NCI-H69 (cell line): Measurements from ENCODE around the gene D2HGDH.
A peak's percentile ranks its signal among the peaks of the same experiment; 100 is the strongest.
"Not testable (repeated sequence)": the region's sequence is repeated elsewhere in the genome, so short reads cannot be mapped to it uniquely, and the experiment has no call there.

Source experiments
- DNase-seq: peaks from one replicate; lab custom pipeline; 2025; lab: John Stamatoyannopoulos, UW

Gene D2HGDH

DNA sequence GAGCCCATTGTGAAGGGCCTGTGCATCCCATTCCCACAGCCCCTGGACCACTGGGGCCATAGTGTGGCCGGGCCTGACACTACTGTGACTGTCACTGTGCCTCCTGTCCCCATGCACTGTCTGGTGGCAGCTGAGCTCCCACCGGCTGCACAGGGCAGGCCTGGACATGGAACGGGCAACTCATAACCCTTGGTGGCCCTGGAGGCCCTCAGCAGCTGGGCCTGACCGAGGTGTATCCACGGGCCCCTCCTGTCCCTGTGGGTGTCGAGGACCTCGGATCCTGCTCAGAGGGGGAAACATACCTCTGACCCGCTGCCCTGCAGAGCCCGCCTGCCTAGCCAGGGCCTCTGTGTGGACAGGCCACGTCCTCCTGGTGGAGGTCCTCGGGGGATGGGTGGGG lies 34.4 kb downstream of the D2HGDH start:
- DNase-seq = no peak

DNA sequence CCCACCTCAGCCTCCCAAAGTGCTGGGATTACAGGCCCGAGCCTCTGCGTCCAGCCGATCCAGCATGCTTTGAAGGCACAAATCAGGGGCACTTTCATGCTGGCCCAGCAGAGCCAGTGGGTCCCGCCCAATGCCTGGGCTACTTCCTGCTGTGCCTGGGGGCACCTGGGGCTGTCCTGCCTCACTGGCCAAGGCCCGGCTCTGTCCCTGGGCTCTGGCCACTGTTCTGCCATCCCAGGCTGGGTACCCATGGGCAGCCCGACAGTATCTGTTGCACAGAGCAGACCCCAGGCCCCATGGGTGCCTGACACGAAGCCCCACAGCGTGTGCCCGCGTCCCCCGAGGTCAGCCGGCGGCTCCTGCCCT lies 35.4 kb downstream of the D2HGDH start:
- no peak for DNase-seq

DNA sequence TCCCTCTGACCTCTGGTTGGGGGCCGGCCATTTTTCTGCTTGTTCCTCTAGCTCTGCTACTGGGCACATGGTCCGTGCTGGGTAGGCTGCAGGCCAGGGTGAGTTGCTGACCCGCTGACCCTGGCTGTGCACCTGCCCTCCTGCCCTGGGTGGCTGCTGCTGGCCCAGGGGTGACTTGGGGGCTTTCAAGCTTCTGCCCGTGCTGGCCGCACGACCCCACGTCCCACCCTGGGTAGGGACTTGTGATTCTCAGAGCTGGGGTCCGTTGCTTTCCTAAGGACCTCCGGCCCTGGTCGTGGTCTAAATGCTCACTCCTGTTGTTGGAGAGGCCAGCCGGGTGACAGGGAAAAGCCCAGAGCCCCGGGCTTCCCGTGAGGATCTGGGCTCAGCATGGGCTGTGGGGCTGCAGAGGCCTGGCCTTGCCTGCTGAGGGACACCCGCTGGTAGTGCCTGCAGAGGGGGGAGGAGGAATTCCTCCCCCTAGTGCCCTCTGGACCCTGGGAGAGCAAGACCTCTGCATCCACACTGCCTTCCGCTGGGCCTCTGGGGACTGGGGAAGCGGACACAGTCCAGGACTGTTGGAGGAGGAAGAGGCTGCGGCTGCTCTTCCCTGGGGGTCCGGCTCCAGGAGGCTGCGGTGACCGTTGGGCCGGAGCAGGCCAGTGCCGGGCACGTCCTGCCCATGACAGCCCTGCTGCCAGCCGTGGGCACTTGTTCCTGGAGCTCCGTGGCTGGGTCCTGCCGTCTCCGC lies 35.9 kb downstream of the D2HGDH start:
- no peak for DNase-seq

DNA sequence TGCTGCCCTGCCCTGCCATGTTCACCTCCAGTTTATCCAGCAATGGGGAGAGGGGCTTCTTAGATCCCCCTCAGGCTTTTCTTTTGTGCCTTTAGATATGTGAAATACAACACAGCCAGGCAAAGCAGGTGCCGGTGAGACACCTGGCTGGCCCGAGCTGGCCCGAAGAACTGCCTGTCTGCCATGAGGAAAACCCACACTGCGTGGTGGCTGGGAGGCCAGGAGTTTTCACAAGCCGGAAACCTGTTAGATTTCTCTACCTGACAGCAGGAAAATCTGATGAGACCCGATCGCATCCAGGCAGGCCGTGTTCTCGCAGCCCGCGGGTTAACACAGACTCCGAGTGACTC lies 36.5 kb downstream of the D2HGDH start:
- DNase-seq = no peak

DNA sequence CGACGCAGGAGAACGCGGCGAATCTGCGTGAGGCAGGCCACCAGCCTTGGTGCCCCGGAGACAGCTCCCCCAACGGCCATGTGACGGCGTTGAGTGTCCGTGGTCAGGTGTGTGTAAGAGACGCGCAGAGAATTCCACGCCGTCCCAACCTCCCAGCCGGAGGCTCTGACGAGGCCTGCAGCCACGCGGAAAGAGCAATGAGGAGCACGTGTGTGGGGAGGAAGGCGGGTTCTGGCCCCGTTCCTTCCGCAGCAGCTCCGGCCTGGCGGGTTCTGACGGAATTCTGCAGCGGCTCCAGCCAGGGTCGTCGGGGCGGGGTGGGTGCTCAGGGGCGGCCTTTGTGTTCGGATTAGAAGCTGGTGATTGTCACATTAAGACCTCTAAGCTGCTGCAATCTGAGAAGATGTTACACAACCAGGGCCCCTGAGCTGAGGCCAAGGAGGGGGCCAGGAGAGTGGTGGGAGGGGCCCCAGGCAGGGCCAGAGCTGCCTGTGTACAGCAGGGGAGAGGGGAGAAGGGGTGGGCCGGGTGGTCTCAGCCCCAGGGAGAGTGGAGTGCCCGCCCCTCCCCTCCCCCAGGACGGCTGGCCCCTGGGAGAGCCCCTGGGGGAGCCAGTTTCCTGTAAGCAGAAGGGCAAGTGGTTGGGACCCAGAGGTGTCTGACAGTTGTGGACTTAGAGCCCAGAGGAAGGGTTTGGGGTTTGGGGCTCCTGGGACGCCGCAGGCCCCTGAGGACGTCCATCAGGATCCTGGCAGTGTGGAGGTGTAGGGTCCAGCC lies 37.0 kb downstream of the D2HGDH start:
- DNase-seq = no peak

DNA sequence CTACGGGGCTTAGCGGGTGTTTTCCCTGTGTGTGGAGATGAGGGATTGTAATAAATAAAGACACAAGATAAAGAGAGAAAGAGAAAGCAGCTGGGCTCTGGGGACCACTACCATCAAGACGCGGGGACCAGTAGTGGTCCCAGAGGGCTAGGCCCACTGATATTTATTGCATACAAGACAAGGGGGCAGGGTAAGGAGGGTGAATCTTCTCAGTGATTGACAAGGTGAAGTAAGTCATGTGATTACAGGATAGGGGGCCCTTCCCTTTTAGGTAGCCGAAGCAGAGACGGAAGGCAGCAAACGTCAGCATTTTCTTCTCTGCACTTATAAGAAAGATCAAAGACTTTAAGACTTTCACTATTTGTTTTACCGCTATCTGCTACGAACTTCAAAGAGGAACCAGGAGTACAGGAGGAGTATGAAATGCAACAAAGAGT lies 37.7 kb downstream of the D2HGDH start:
- no peak for DNase-seq

DNA sequence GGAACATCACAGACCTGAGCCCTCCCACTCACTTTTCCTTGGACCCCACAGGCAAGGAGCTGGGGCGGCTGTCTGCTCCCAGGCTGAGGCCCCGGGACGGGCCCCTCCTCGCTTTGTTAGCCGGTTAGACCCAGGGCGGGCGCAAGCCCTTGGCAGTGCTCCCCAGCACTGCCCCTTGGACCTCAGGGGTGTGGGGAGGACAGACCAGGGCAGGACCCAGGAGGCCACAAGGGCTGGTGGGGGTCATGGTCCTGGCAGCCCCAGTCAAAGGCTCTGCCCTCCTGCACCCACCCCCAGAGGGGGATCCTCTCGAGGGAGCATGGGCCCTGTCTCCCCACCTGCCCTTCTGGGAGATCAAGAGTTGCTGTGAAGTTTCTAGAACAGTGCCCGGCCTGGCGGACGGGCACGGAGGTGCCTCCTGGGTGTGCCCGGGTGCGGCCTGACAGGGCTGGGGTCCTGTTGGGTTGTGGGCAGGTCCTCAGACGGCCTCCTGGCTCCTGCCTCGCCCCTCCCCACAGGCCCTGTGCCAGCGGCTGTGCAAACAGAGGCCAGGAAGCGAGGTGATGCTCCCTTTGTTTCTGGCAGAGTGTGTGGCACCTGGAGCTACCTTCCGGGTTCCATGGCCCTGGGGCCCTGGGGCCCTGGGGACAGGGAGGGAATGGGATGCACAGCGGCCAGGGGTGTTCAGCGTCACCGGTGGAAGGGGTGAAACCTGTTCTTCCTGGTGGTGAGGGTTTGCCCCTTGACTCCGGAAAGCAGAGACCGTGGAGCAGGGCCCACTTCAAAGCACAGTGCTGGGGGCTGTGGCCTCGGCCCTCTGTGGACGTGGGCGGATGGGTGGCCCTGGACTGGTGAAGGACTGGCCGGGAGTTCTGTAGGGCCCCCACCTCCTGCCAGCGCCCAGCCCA lies 39.3 kb downstream of the D2HGDH start:
- peak; percentile 77 for DNase-seq

DNA sequence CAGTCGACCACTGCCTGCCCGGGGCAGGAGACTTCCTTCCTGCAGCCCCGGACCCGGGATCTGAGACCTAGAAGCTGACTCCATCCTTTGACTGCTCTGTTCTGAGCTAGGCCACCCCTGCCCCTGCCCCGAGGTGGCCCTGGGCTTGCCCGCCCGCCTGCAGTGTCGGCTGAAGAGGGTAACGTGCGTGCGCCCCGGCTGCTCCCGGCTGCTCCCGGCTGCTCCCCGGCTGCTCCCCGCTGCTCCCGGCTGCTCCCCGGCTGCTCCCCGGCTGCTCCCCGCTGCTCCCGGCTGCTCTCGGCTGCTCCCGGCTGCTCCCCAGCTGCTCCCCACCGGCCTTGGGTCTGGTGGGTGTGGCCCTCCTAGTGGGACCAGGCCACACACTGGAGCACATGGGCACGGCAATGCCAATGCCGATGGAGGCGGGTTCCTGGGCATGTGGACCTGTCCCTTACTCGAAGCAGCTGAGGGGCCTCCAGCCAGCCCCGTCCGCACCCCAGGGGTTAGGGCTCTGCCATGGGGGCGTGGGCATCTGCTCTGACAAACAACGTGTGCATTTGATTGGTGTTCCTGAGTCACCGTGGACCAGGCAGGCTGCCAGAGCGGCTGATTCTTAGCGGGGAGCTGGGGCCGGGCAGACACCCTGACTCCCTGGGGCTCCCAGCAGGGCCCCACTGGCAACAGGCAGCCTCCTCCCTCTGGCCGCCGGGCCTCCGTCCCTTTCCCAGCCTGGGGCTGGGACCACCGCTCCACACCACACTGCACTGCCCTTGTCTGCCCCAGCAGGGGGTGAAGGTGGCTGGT lies 40.2 kb downstream of the D2HGDH start:
- peak; percentile 80 for DNase-seq

DNA sequence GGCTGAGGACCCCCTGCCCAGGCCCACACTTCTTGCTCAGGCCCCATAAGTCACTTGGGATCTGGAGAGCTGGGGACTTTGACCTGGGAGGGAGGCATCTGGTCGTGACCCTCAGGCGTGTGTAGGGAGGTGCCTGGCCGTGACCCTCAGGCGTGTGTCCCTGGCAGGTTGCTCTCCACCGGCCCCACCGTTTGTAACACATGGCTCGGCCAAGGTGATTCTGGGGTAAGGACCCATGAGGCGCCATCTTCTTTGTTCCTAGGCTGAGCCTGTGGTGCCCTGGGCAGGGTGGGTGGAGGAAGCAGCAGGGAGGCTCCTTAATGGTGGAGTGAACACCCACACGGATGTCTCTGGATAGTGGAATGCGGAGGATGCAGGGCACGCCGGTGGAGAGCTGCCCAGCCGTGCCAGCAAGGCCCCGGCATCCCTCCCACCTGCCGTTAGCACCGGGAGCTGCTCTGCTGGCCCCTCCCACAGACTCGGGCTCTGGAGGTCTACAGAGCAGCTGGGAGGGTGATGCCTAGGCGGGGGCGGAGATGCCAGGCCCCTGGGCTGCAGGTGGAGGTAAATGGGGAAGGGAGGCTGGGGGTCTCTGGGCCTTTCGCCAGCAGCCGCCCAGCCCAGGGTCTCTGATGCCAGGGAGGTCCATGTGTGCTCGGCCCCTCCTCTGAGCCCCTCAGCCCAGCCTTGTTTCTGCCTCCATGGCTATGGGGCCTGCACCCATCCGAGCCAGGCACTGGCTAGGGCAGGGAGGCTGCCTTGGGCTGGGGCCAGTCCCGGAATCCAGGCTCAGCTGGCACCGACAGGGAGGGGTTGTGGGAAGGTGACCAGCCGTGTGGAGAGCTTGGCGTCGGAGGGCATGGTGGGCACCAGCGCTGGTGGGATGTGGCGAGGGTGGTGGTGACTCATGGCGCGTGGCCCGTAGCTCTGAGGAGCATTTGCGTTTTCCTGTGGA lies 41.1 kb downstream of the D2HGDH start:
- peak; percentile 16 for DNase-seq

DNA sequence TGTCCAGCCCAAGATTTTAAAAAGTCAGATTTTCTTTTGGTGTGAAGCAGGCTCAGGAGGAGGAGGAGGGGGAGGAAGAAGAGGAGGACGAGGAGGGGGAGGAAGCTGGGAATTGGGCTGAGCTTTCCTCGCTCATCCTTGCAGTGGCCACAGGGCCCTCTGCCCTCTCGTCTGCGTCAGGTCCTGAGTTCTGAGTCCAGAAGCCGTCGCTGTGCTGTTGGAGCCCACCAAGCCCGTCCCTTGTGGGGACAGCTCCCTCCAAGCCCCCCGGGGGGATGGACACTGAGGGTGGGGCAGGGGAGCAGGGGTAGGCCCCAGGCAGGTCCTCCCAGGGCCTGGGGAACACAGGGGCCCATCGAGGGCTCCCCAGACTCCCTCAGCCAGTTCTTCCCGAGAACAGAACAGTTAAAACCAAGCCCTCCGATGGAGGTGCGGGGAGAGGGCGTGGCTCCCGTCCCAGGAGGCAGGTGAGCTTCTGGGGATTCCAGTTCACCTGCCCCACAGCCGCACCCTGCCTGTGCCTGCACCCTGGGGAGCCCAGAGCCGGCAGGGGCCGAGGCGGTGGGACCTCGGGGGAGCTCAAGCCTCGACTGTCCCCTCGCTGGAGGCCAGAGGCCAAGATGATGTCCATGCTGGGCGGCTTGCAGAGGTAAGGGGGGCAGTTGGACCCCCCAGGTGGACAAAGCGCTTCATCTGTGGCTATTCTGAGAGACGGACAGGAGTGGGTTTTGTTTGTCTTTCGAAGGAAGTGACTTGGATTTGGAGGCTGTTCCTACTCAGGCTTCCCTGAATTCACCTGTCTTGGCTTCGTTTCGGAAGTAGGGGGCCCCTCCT lies 42.1 kb downstream of the D2HGDH start, which contains the start of gene GAL3ST2:
Gene GAL3ST2 (plus strand): TSS at position 487 of the 834 bp plus-strand sequence. CDS start 134 bp downstream, at position 621.
- DNase-seq = no peak

DNA sequence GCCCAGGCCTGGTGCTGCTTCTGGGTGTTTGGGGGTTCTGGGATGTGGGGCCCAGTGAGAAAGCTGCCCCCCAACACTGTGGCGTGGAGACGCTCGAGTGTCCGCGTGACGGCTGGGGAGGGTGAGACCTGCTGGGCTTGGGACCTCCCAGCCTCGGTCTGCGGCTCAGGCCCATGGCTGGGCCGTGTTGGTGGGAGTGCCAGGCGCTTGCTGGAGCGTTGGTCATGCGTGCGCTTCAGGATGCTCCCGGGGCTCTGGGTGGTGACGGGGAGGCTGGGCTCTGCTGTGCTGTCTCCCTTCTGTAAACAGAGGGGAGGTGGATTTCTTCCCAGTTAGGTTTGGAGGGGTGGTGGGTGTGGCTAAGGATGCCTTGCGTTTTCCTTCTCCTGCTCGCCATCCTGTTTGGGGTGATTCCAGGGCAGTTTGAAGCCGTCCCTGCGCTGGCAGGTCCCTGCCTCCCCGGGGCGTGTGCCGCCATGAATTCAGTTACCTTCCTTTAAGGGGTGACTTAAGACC lies 42.8 kb downstream of the D2HGDH start:
- DNase-seq = no peak

DNA sequence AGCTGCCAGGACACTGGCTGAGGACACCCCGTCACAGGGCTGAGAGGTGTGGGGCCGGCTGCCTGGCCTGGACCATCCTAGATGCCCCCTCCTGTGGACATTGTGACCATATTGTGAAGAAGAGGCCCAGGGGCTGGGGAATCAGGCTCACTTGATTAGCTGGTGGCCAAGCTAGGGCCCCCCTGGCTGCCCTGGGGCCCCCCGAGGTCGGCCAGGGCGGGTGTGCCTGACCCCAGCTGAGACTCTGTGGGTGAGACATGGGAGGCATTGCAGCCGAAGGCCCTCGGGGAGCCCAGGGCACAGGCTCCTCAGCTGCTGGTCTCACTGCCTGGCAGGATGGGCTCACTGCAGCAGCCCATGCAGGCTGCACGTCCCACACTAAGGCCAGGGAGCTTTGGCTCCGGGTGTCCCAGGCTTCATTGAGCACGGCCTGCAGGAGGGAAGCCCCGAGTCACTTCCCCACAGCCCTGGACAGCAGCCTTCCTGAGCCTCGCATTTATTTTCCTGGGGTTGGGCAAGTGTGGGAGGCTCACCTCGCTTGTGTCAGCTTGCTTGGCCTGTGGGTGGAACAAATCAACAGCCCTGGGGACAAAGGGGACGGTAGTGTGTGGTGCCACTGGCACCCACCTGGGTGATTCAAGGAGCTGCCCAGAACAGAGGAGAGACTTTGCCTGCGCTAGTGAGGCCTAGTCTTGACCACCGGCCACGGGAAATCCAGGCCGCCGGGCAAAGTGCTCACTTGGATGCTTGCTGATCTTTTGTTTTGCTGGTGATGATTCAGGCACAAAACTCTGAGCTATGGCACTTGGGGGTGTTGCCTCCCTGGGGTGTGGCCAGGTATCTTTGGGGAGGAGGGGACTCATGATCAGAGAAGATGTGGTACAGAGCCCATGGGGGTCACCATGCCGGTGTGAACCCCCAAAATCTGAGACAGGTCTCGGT lies 43.5 kb downstream of the D2HGDH start:
- DNase-seq = no peak

DNA sequence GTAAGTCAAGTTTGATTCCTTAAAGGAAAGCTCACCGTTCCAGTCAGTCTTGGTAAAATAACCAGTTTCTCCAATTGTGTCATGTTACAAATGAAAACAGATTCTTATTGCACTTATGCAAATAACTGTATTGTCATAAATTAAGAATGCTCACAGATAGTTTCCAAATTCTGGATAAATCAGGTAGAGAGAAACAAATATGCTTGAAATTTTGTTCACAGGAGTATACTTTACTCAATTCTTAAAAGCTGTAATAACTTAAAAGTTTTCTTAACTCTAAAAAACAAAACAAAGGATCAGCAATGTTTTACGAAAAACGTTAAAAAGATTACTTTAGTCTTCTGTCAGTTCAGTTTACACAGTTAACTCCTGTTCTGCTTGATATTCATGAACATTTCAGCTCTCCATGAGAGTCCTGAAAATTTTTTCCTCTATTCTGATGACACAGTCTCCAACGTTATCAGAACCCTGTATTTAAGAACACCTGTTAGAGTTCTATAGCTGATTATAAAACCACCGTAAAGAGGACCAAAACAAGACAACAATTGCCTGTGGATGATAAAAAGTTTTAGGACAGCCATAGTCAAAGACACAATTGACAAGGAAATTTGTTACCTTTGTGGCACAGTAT lies 46.6 kb downstream of the D2HGDH start:
- DNase-seq = no peak

DNA sequence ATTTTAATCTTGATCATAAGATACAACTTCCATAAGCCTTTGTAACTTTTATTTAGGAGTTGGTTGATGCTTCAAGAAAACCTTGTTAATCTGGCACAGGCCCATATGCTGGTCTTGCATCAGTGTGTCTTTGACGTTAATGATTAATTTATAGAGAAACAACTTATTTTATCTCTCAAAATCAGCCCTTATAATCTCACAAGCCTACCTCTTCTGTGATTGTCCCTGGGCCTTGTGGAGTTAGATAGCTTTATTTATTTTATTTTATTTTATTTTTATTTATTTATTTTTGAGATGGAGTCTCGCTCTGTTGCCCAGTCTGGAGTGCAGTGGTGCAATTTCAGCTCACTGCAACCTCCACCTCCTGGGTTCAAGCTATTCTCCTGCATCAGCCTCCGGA lies 47.6 kb downstream of the D2HGDH start:
- not testable (repeated sequence) for DNase-seq

DNA sequence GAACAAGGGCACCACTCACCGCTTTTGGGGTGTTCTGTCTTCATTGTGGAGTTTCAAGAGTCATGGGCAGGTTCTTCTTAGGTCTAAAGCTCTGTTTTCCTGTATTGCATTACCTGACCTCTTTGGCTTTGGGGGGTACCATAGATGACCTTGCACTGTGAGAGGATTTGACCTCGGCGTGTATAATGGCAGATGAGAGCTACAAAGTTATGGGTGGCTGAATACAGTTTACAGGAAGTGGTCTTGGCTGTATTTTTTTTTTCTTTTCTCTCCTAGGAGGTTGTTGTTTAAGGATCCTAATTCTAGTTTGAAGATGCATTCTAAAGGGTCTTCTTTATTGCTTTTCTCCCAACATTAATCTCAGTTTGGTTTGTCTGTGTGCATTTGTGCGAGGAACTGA lies 53.7 kb downstream of the D2HGDH start:
- DNase-seq = no peak

DNA sequence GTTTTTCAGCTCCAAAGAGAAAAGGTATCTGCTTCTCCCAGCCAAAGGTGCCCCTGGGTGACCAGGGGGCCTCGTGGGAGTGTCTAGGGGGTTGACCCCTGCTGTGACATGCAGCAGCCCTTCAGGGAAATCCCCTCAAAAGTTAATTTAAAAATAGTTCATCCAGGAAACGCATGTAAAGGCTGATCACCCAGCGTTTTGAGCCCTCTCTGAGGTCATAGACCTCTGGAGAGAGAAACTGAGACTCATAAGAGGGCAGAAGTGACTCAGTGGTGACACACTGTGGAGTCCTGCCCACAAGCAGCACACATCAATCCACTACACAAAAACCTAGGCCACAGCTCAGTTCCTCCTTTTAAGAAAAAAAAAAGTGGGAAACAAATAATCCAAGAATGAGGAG lies 54.1 kb downstream of the D2HGDH start:
- DNase-seq = no peak

DNA sequence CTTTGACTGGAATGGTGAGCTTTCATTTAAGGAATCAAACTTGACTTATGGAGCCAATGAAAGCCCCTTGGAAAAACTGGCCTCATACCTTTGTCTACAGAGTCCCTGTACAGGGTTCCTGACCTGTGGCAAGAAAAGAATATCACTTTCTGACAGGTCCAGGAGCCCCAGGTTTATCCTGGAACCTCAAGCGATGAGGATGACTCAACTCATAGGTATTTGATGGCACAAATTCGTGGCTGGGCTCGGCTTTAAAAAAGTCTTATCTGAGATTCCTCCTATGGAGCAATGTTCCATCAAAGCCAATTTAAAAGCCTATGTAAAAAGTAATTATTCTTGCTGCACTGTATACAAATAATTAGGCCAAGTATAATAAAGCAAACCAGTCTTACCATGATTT lies 57.0 kb downstream of the D2HGDH start:
- not testable (repeated sequence) for DNase-seq

DNA sequence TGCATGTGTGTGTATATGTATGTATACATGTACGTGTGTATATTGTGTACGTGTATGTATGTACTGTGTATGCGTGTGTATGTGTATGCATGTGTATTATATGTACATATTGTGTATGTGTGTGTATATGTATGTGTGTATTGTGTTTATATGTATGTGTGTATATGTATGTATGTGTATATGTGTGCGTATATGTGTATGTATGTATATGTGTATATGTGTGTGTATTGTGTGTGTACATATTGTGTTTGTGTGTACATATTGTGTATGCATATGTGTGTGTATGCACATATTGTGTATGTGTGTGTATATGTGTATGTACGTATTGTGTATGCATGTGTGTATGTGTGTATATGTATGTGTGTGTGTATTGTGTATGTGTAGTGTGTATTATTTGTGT lies 59.0 kb downstream of the D2HGDH start:
- DNase-seq = no peak
